GM19025 (cell line): ENCODE measurements around the gene GJB5.

Experiments used
- ATAC-seq: cut with Tn5 transposase; IDR thresholded peaks from one replicate; pipeline ENCODE4 v1.9.1; 2021; ENCODE audit warnings: mild to moderate bottlenecking, low read depth, moderate library complexity; ENCODE audit not compliant: unreplicated experiment

The GJB5 gene

GRCh38 chr1:34792868-34793727, 38.3 kb downstream of the GJB5 start, which contains the start of gene GJA4:
GJA4 (plus strand) TSS chr1:34792999; CDS start chr1:34794214, 1,215 bp downstream.
- ATAC-seq, result no peak

GRCh38 chr1:34794001-34794789, 39.3 kb downstream of the GJB5 start:
- ATAC-seq, result no peak

- no peak for ATAC-seq
Observed at GRCh38 chr1:34794790-34795180, 39.9 kb downstream of the GJB5 start.

GRCh38 chr1:34795916-34796315, 41.1 kb downstream of the GJB5 start:
- no peak for ATAC-seq

GRCh38 chr1:34796990-34797389, 42.1 kb downstream of the GJB5 start:
- no peak for ATAC-seq

- no peak for ATAC-seq
Observed at GRCh38 chr1:34800214-34800613, 45.4 kb downstream of the GJB5 start.

GRCh38 chr1:34803770-34804169, 48.9 kb downstream of the GJB5 start:
- no peak for ATAC-seq

- no peak for ATAC-seq
Observed at GRCh38 chr1:34806396-34806795, 51.5 kb downstream of the GJB5 start.
